ENCODE measurements around the gene FUBP3.
A peak's percentile ranks its signal among the peaks of the same experiment; 100 is the strongest.

FUBP3 gene

GRCh38 chr9:130578865-130579737 is at the start of gene FUBP3:
Gene FUBP3, plus strand, starts transcription at chr9:130579577. Its CDS starts 104 bp downstream, at chr9:130579681.
- DNase-seq = peak; percentile 94

- DNase-seq = no peak
Measured at GRCh38 chr9:130530938-130531337, 48.4 kb upstream of the FUBP3 start.

GRCh38 chr9:130531670-130532069 is 47.7 kb upstream of the FUBP3 start:
- peak; percentile 93 for DNase-seq

- peak; percentile 61 for DNase-seq
Measured at GRCh38 chr9:130532426-130533080, 46.8 kb upstream of the FUBP3 start.

GRCh38 chr9:130535818-130536521 is 43.4 kb upstream of the FUBP3 start:
- DNase-seq = peak; percentile 96

GRCh38 chr9:130536701-130537107 is 42.7 kb upstream of the FUBP3 start:
- DNase-seq = peak; percentile 80

- DNase-seq = peak; percentile 98
Measured at GRCh38 chr9:130537346-130538050, 41.9 kb upstream of the FUBP3 start.

GRCh38 chr9:130539420-130540223 is 39.8 kb upstream of the FUBP3 start:
- DNase-seq = peak; percentile 49

GRCh38 chr9:130541533-130541932 is 37.8 kb upstream of the FUBP3 start:
- no peak for DNase-seq

- DNase-seq = no peak
Measured at GRCh38 chr9:130542038-130542437, 37.3 kb upstream of the FUBP3 start.

GRCh38 chr9:130542457-130543228 is 36.7 kb upstream of the FUBP3 start:
- peak; percentile 82 for DNase-seq

GRCh38 chr9:130543368-130543767 is 36.0 kb upstream of the FUBP3 start:
- DNase-seq = no peak

GRCh38 chr9:130543859-130544258 is 35.5 kb upstream of the FUBP3 start:
- DNase-seq = no peak

- DNase-seq = no peak
Measured at GRCh38 chr9:130544364-130544763, 35.0 kb upstream of the FUBP3 start.

- no peak for DNase-seq
Measured at GRCh38 chr9:130548103-130548502, 31.3 kb upstream of the FUBP3 start.

- peak; percentile 63 for DNase-seq
Measured at GRCh38 chr9:130549093-130549735, 30.2 kb upstream of the FUBP3 start.

GRCh38 chr9:130554606-130555005 is 24.8 kb upstream of the FUBP3 start:
- no peak for DNase-seq

- no peak for DNase-seq
Measured at GRCh38 chr9:130555061-130555460, 24.3 kb upstream of the FUBP3 start.

- DNase-seq = no peak
Measured at GRCh38 chr9:130555968-130556367, 23.4 kb upstream of the FUBP3 start.

GRCh38 chr9:130556396-130557076 is 22.8 kb upstream of the FUBP3 start:
- no peak for DNase-seq

All from hematopoietic multipotent progenitor cell treated with erythropoietin and hydrocortisone succinate and interleukin-3 and kit ligand, for 8 days (in vitro differentiated cells).